ENCODE measurements around the gene EIF4G1.
A peak's percentile ranks its signal among the peaks of the same experiment; 100 is the strongest.

DNA sequence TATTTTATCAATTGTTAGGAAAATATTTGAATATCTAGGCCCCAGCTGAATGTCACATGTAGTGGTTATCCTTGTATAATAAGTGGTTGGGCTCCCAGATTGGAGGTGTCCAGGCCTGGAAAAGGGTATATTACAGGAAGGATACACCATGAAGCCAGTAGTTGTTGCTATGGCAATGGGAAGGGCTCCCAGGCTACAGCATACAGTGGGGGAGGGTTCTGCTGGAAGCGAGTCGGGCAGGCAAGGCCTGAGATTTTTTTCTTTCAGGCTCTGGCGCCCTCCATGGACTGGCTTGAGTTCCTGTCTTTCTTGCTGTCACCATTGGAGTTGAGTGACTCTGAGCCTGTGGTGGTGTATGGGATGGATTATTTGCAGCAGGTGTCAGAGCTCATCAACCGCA lies 29.7 kb upstream of the EIF4G1 start:
- TF ChIP-seq, protein P1, sequence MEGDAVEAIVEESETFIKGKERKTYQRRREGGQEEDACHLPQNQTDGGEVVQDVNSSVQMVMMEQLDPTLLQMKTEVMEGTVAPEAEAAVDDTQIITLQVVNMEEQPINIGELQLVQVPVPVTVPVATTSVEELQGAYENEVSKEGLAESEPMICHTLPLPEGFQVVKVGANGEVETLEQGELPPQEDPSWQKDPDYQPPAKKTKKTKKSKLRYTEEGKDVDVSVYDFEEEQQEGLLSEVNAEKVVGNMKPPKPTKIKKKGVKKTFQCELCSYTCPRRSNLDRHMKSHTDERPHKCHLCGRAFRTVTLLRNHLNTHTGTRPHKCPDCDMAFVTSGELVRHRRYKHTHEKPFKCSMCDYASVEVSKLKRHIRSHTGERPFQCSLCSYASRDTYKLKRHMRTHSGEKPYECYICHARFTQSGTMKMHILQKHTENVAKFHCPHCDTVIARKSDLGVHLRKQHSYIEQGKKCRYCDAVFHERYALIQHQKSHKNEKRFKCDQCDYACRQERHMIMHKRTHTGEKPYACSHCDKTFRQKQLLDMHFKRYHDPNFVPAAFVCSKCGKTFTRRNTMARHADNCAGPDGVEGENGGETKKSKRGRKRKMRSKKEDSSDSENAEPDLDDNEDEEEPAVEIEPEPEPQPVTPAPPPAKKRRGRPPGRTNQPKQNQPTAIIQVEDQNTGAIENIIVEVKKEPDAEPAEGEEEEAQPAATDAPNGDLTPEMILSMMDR (IDR thresholded peaks at IDR 0.05; ENCODE audit: poor library complexity, severe bottlenecking) = peak; percentile 88
- TF ChIP-seq POLR2AphosphoS5 (IDR thresholded peaks at IDR 0.05) = peak; percentile 52
- peak; percentile 85 for TF ChIP-seq SMC3 (conservative IDR thresholded peaks at IDR 0.05; ENCODE audit: poor library complexity)
- peak; percentile 42 for TF ChIP-seq EP300 (conservative IDR thresholded peaks at IDR 0.05; ENCODE audit: poor library complexity, severe bottlenecking)
- no peak for TF ChIP-seq EZH2 (IDR thresholded peaks at IDR 0.05; ENCODE audit: borderline replicate concordance, insufficient read depth, low read length, poor library complexity, severe bottlenecking)
- TF ChIP-seq, protein P2, sequence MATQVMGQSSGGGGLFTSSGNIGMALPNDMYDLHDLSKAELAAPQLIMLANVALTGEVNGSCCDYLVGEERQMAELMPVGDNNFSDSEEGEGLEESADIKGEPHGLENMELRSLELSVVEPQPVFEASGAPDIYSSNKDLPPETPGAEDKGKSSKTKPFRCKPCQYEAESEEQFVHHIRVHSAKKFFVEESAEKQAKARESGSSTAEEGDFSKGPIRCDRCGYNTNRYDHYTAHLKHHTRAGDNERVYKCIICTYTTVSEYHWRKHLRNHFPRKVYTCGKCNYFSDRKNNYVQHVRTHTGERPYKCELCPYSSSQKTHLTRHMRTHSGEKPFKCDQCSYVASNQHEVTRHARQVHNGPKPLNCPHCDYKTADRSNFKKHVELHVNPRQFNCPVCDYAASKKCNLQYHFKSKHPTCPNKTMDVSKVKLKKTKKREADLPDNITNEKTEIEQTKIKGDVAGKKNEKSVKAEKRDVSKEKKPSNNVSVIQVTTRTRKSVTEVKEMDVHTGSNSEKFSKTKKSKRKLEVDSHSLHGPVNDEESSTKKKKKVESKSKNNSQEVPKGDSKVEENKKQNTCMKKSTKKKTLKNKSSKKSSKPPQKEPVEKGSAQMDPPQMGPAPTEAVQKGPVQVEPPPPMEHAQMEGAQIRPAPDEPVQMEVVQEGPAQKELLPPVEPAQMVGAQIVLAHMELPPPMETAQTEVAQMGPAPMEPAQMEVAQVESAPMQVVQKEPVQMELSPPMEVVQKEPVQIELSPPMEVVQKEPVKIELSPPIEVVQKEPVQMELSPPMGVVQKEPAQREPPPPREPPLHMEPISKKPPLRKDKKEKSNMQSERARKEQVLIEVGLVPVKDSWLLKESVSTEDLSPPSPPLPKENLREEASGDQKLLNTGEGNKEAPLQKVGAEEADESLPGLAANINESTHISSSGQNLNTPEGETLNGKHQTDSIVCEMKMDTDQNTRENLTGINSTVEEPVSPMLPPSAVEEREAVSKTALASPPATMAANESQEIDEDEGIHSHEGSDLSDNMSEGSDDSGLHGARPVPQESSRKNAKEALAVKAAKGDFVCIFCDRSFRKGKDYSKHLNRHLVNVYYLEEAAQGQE (IDR thresholded peaks at IDR 0.05; ENCODE audit: borderline replicate concordance) = peak; percentile 65
- TF ChIP-seq RAD21 (conservative IDR thresholded peaks at IDR 0.05) = peak; percentile 91

Measured in neural cell (in vitro differentiated cells).